Ascending aorta (tissue), 2 donors: Measurements from ENCODE around the gene EMP1. TPM values are rescaled to one million over a fixed set of nuclear protein-coding genes. Genes with fewer than 3 reads are reported as not detected.

Experiments used
- DNase-seq, 2 donors: peaks; one replicate each; pipeline ENCODE4 v3.0.0-alpha.2; 2019; ENCODE audit warnings: low spot score in 2 of 2
- H3K27ac ChIP-seq, 2 donors: fragments of 200-600 bp; sonication (generic); one replicate each; pipeline ENCODE4 v1.5.1; 2016 to 2017; ENCODE audit warnings: mild to moderate bottlenecking in 1 of 2
- H3K27me3 ChIP-seq: fragments of 200-600 bp; sonication (generic); one replicate; pipeline ENCODE4 v1.5.1; 2017
- H3K36me3 ChIP-seq, 2 donors: fragments of 200-600 bp; sonication (generic); one replicate each; pipeline ENCODE4 v1.5.1; 2016
- H3K4me1 ChIP-seq, 2 donors: fragments of 200-600 bp; sonication (generic); one replicate each; pipeline ENCODE4 v1.5.1; 2016 to 2017; ENCODE audit warnings: mild to moderate bottlenecking in 1 of 2
- H3K4me3 ChIP-seq, 2 donors: fragments of 200-600 bp; sonication (generic); one replicate each; pipeline ENCODE4 v1.5.1; 2016 to 2017; ENCODE audit warnings: mild to moderate bottlenecking in 1 of 2
- H3K9me3 ChIP-seq, 2 donors: fragments of 200-600 bp; sonication (generic); one replicate each; pipeline ENCODE4 v1.5.1; 2016
- CTCF ChIP-seq, 3 experiments: fragments of 200-600 bp in 2 of 3; fragments of 450-650 bp in 1 of 3; sonication (generic) in 2 of 3; IDR thresholded peaks; one replicate each; pipeline ENCODE4 v1.5.1; 2016 to 2019; ENCODE audit warnings: antibody characterized with exemption in 3 of 3, mild to moderate bottlenecking in 1 of 3, moderate library complexity in 1 of 3
- intact Hi-C: fragments of 100-400 bp; cut with DNase I; formaldehyde crosslinking; loops from one replicate; pipeline ENCODE4 v1.15.1; 2023
- total RNA-seq: library from RNA; depleted of rRNA; stranded (reverse); fragments of >200 nt; gene quantifications from one replicate; pipeline ENCODE4 v1.1.0, GENCODE V29; 2016

Gene EMP1
- total RNA-seq, 1 donor from 2014 or later: 588 TPM

GRCh38 chr12:13253966-13254760 is 57.6 kb downstream of the EMP1 start:
- no peaks in the 10 kb centered on the region for H3K27me3 ChIP-seq
- H3K27ac ChIP-seq: no peak overlapping the region
- TF ChIP-seq CTCF (IDR thresholded peaks at IDR 0.05): no peak
- H3K9me3 ChIP-seq: no peaks in the 10 kb centered on the region
- no peaks in the 10 kb centered on the region for H3K4me1 ChIP-seq
- H3K36me3 ChIP-seq: no peaks in the 10 kb centered on the region
- H3K4me3 ChIP-seq: no peak overlapping the region
- intact Hi-C loops: no loop called here
- no peak for DNase-seq

DNA sequence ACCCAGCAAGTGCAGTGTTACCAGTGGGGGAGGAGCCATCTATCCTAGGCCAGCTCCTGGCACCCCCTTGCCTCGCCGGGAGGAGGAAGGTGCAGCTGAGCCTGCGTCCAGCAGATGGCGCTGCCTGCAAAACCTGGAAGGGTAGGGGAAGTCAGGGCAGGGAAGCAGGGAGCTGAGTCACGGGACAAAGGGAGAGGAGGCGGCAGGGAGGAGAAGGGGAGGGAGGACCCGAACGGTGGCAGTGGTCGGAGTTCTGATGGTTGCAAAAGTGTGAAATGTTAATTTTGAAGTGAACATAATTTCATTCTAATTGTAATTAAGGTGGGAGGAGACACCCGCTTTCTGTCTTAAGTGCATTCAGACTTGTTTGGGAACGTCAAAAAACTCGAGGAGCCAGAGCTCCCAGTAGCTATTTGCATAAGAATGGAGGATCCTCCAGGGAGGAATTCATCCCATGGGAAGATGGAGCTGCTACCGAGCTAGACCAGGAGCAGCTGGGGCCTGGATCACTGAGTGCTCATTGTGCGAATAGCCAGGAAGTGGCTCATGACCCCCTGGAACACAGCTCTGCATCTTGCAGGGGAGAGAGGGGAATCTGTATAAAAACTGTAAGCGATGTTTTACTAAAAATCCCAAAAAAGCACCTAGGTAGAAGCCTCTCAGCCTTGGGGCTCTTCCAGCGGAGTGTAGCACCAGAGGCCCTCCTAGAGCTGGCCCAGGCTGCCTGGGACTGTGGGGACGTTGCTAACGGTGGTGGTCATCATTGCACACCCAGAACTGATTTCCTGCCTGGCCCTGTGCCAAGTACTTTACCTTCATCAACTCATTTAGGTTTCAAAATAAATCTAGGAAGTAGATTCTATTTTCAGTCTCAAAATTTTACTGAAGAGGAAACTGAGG is 59.5 kb downstream of the EMP1 start:
- Histone ChIP-seq H3K36me3 (no peaks in the 10 kb centered on the region), H3K4me3 (peak overlapping the region; percentile 43 to 59), H3K27me3 (no peaks in the 10 kb centered on the region), H3K27ac (no peak overlapping the region), H3K9me3 (no peaks in the 10 kb centered on the region), H3K4me1 (no peaks in the 10 kb centered on the region)
- peak; percentile 74 to 96 for DNase-seq
- intact Hi-C loops: no loop called here
- TF ChIP-seq CTCF (IDR thresholded peaks at IDR 0.05): peak; percentile 92 to 97 (median 95)

- intact Hi-C loops: no loop called here
- Histone ChIP-seq H3K4me3 (no peak overlapping the region), H3K9me3 (no peaks in the 10 kb centered on the region), H3K4me1 (no peaks in the 10 kb centered on the region), H3K27ac (no peak overlapping the region), H3K27me3 (no peaks in the 10 kb centered on the region), H3K36me3 (no peaks in the 10 kb centered on the region)
- no peak for DNase-seq
- no peak for TF ChIP-seq CTCF (IDR thresholded peaks at IDR 0.05)
Observed at GRCh38 chr12:13256692-13257045, 60.1 kb downstream of the EMP1 start.

DNA sequence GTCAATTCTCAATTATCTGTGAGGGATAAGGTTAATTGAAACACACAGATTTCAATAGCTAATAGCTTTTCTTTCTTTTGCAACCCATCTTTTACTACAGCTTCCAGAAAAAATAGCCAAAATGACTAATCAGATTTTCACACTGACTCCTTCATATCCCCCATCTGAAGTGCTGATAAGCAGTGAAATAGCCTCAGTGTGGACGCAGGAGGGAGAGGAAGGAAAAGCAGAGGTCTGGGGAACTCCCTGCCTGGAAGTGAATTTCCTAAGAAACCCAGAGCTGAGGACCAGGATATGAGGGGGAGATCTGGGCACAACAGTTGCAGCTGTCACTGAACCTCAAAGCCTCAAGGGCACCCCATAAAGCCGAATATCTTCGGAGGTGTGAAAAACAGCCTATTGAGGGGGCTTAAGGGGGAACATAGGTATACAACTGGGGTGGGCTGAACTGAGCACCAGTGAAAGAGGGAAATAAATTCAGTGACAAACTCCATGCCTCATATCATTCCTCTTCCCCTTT is 60.9 kb downstream of the EMP1 start:
- Histone ChIP-seq H3K4me3 (no peak overlapping the region), H3K9me3 (no peaks in the 10 kb centered on the region), H3K27me3 (no peaks in the 10 kb centered on the region), H3K27ac (no peak overlapping the region), H3K36me3 (no peaks in the 10 kb centered on the region), H3K4me1 (no peaks in the 10 kb centered on the region)
- TF ChIP-seq CTCF (IDR thresholded peaks at IDR 0.05): no peak
- intact Hi-C loops: no loop called here
- DNase-seq: no peak

DNA sequence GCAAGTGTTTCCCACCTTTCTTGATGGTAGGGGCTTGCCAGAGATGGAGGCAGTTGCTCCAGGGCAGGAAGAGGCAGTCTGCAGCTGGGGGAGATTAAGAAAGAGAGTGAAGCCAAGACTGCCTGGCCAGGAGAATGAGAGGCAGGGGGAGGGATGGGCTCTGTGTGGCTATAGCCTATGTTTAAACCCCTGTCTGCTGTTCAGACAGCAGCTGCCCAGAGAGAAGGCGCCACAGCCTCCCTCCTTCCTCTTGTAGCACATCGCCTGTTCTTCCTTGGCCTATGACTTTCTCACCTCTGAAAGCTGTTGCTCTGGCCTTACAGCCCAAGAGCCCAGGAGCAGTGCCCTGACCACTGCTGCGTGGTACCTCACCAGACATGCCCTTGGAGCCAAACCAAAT is 61.7 kb downstream of the EMP1 start:
- TF ChIP-seq CTCF (IDR thresholded peaks at IDR 0.05): no peak
- no peaks in the 10 kb centered on the region for H3K4me1 ChIP-seq
- DNase-seq: no peak
- intact Hi-C loops: no loop called here
- H3K36me3 ChIP-seq: no peaks in the 10 kb centered on the region
- no peak overlapping the region for H3K27ac ChIP-seq
- H3K9me3 ChIP-seq: no peaks in the 10 kb centered on the region
- H3K27me3 ChIP-seq: no peaks in the 10 kb centered on the region
- H3K4me3 ChIP-seq: no peak overlapping the region
